ENCODE results near the gene SYP. TPM values are rescaled to one million over a fixed set of nuclear protein-coding genes. Genes with fewer than 3 reads are reported as not detected.

Gene SYP
- total and polyA plus RNA-seq, 9 of the 15 experiments (the other 6 are each of a cell fraction or from before 2014, with no cell fraction given): 0.48 to 5.1 (median 2.6) TPM

- TF ChIP-seq RERE (CRISPR knock-in tag; IDR thresholded peaks at IDR 0.05; ENCODE audit: borderline replicate concordance) (no peak), ZBTB12 (CRISPR knock-in tag; IDR thresholded peaks at IDR 0.05) (peak; percentile 37; the same call in 1 of the 2 replicates), ASH1L (IDR thresholded peaks at IDR 0.05; ENCODE audit: borderline replicate concordance, low read depth, partially characterized antibody) (peak; percentile 100), PML (IDR thresholded peaks at IDR 0.05; ENCODE audit: low read length) (peak; percentile 60; the same call in 1 of the 2 replicates), TAF1 (IDR thresholded peaks at IDR 0.05; ENCODE audit: control insufficient read depth, extremely low read depth, insufficient read depth, low read length, severe bottlenecking) (peak; percentile 76), CREM (IDR thresholded peaks at IDR 0.05; ENCODE audit: low read depth) (peak; percentile 83), KDM1A (IDR thresholded peaks at IDR 0.05) (no peak), CGGBP1 (CRISPR knock-in tag; IDR thresholded peaks at IDR 0.05) (no peak), CBFA2T2 (conservative IDR thresholded peaks at IDR 0.05) (no peak), MITF (IDR thresholded peaks at IDR 0.05) (no peak), FOXM1 (IDR thresholded peaks at IDR 0.05; ENCODE audit: low read depth) (peak; percentile 91), FOXM1 (CRISPR knock-in tag; IDR thresholded peaks at IDR 0.05; ENCODE audit: low read depth) (no peak), ZNF507 (tag; conservative IDR thresholded peaks at IDR 0.05) (no peak), ZBED1 (IDR thresholded peaks at IDR 0.05) (no peak), FOXO4 (CRISPR knock-in tag; IDR thresholded peaks at IDR 0.05) (no peak), ILK (tag; IDR thresholded peaks at IDR 0.05; ENCODE audit: borderline replicate concordance, low read depth) (no peak), PTBP1 (IDR thresholded peaks at IDR 0.05; ENCODE audit: low read depth, low read length) (no peak)
Measured at GRCh38 chrX:49190821-49191573, 9.0 kb downstream of the SYP start (continued).
